HG03025 (cell line): ENCODE measurements around the gene NAALADL1.
A peak's percentile ranks its signal among the peaks of the same experiment; 100 is the strongest.
"Not testable (repeated sequence)": the region's sequence is repeated elsewhere in the genome, so short reads cannot be mapped to it uniquely, and the experiment has no call there.

Source experiments
- ATAC-seq: cut with Tn5 transposase; IDR thresholded peaks from one replicate; pipeline ENCODE4 v1.9.1; 2021; ENCODE audit warnings: mild to moderate bottlenecking, moderate library complexity; ENCODE audit not compliant: unreplicated experiment, low FRiP score

The NAALADL1 gene

GRCh38 chr11:65053827-65054508 is 4.4 kb downstream of the NAALADL1 start:
- no peak for ATAC-seq

GRCh38 chr11:65051398-65051858 is 6.9 kb downstream of the NAALADL1 start:
- no peak for ATAC-seq

GRCh38 chr11:65047581-65048422 is 10.6 kb downstream of the NAALADL1 start:
- no peak for ATAC-seq

GRCh38 chr11:65045728-65046127 is 12.6 kb downstream of the NAALADL1 start:
- no peak for ATAC-seq

GRCh38 chr11:65045061-65045460 is 13.3 kb downstream of the NAALADL1 start:
- ATAC-seq = no peak

GRCh38 chr11:65043881-65044501 is 14.4 kb downstream of the NAALADL1 start:
- ATAC-seq = no peak

GRCh38 chr11:65042891-65043290 is 15.5 kb downstream of the NAALADL1 start:
- no peak for ATAC-seq

GRCh38 chr11:65040847-65041622 is 17.3 kb downstream of the NAALADL1 start, which contains the start of gene SAC3D1:
Gene SAC3D1, plus strand, starts transcription at chr11:65041210. Its CDS starts 83 bp downstream, at chr11:65041293.
- ATAC-seq = peak; percentile 82

GRCh38 chr11:65040520-65040846 is 17.9 kb downstream of the NAALADL1 start:
- no peak for ATAC-seq

GRCh38 chr11:65036931-65037330 is 21.4 kb downstream of the NAALADL1 start:
- ATAC-seq = no peak

- ATAC-seq = no peak
These were observed 22.8 kb downstream of the NAALADL1 start for GRCh38 chr11:65035579-65035978.

- ATAC-seq = no peak
These were observed 23.9 kb downstream of the NAALADL1 start for GRCh38 chr11:65034423-65034822.

- ATAC-seq = no peak
These were observed 26.1 kb downstream of the NAALADL1 start for GRCh38 chr11:65032216-65032615.

- ATAC-seq = peak; percentile 84
These were observed 30.9 kb downstream of the NAALADL1 start, which contains the start of gene SNX15 for GRCh38 chr11:65027213-65028067. Gene SNX15, plus strand, starts transcription at chr11:65027439. Its CDS starts 99 bp downstream, at chr11:65027538.

GRCh38 chr11:65026810-65027209 is 31.5 kb downstream of the NAALADL1 start:
- no peak for ATAC-seq

- ATAC-seq = not testable (repeated sequence)
These were observed 34.9 kb downstream of the NAALADL1 start for GRCh38 chr11:65023502-65023901.

GRCh38 chr11:65021509-65021908 is 36.8 kb downstream of the NAALADL1 start:
- no peak for ATAC-seq

GRCh38 chr11:65021003-65021402 is 37.4 kb downstream of the NAALADL1 start:
- no peak for ATAC-seq

- no peak for ATAC-seq
These were observed 38.5 kb downstream of the NAALADL1 start for GRCh38 chr11:65019824-65020223.
